GM18508 (cell line): ENCODE measurements around the gene CETP.
A peak's percentile ranks its signal among the peaks of the same experiment; 100 is the strongest.
"Not testable (repeated sequence)": the region's sequence is repeated elsewhere in the genome, so short reads cannot be mapped to it uniquely, and the experiment has no call there.

Experiments
- ATAC-seq: cut with Tn5 transposase; IDR thresholded peaks from one replicate; pipeline ENCODE4 v1.9.1; 2021; ENCODE audit warnings: moderate number of reproducible peaks; ENCODE audit not compliant: insufficient read depth, unreplicated experiment

Gene CETP

DNA sequence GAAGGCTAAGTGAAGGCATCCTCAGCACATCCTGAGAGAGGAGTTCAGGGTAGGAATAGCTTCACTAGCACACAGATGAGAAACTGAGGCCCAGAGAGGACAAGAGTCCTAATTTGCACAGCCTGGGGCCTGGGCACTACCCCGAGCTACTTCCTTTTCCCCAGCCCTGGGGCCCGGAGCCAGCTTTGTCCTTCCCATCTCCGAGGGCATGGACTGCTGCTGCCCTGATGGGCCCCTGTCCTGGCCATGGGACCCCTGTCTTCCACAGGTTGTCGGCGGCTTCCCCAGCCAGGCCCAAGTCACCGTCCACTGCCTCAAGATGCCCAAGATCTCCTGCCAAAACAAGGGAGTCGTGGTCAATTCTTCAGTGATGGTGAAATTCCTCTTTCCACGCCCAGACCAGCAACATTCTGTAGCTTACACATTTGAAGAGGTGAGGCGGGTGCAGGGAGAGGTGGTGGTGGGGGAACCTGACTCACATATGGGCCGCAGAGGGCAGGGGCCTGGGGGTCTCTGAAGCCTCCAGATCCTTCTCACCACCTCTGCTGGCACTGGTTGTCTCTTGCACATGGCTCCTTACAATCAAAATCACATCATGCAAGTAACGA is 16.2 kb downstream of the CETP start:
- ATAC-seq, result no peak

DNA sequence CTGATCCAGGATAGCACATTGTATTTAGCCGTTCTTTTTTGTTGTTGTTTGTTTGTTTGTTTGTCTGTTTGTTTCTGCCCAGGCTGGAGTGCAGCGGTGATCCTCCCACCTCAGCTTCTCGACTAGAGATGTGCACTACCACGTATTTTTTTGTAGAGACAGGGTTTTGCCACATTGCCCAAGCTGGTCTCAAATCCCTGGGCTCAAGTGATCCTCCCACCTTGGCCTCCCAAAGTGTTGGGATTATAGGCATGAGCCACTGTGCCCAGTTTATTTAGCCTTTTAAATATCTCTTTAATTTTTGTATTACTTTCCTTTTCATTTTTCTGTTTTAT is 18.4 kb downstream of the CETP start:
- ATAC-seq, result no peak

DNA sequence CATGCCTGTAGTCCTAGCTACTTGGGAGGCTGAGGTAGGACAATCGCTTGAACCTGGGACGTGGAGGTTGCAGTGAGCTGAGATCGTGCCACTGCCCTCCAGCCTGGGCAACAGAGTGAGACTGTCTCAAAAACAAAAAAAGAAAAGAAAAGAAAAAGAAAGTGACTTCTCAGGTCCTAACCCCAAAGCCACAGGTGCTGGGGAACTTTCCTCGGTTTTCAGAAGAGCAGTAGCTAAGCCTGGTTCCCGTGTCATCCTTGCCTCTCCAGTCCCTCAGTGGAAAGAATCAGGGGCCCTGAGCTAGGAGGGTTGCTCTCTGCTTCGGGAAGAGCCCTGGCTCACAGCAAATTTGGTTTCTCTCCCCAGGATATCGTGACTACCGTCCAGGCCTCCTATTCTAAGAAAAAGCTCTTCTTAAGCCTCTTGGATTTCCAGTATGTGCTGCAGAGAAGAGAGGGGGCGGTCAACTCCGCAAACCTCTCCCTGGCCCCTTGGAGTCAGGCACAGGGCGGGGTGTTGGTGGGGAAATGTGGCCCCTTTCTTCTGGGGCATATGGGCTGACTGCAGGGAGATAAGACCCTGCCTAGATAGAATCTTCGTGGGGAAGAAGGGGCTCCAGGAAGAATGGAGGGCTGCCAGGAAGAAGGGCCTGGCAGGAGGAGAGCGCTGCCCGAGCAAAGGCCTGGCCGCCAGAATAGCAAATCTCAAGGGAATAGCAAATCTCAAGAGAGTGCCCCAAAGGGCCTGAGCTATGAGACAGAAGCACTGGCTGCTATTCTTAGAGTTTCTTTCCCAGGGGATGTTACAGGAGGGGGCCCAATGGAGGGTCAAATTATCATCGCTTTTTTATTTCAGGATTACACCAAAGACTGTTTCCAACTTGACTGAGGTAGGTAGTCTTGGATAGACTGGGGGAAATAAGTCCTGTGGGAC is 19.3 kb downstream of the CETP start:
- no peak for ATAC-seq

DNA sequence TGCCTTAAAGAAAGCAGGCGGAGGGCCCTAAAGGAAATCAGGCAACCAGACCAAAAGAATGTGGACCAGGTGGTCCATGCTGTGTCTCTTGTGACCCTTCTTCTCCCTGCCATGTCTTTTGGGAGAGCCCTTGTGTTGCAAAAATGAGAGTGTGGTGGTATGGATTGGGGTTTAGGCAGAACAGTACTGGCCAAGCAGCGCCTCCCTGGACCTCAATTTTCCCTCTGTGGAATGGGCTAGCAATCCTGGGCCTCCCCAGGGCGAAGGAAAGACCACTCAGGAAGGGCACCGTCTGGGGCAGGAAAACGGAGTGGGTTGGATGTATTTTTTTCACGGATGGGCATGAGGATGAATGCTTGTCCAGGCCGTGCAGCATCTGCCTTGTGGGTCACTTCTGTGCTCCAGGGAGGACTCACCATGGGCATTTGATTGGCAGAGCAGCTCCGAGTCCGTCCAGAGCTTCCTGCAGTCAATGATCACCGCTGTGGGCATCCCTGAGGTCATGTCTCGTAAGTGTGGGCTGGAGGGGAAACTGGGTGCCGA is 20.1 kb downstream of the CETP start:
- ATAC-seq, result no peak

DNA sequence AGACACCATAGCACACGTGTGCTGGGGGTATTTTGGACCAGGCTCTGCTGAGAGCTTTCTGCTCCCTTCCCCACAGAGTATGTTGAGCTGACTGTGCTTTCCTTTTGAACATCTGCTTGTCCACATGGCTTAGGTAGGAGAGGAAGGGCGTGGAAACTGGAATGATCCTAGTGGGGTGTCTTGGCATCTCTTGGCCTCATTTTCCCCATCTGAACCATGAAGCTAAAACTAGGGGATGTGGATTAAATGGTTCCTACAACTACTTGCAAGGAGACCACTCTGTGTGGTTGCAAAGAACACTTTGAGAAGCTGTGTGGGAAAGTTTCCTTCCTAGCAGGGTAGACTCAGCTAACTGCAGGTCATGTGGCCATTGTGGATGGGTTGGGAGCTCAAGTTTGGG is 20.9 kb downstream of the CETP start:
- ATAC-seq, result no peak

DNA sequence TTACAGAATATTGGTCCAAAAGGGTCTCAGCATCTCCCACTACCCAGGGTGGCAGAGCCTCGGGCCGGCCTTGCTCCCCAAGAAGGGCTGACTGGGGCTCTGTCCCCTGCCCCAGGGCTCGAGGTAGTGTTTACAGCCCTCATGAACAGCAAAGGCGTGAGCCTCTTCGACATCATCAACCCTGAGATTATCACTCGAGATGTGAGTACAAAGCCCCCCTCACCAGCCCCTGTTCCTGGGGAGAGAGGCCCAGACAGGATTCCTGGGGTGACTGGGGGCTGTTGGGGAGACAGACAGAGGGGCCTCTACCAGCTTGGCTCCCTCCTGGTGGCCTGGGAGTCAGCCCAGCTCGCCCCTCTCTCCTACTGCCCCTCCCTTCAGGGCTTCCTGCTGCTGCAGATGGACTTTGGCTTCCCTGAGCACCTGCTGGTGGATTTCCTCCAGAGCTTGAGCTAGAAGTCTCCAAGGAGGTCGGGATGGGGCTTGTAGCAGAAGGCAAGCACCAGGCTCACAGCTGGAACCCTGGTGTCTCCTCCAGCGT is 21.5 kb downstream of the CETP start:
- ATAC-seq, result no peak

DNA sequence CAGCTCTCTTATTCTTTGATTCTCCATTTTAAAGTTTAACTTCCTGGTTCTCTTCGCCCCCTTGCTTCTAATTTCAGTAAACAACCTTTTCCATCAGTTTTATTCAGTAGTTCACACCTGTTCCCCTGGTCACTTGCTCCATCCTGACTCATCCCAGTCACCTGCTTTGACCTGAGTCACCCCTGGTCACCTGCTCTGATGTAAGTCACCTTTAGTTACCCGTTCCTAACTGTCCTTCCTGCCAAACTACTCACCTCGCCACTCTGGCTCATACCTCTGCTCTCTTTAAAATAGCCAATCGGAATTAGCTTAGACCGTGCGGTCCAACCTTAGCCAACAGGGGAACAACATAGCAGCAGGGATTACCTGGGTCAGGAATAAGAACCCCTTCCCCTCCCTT is 22.9 kb downstream of the CETP start:
- ATAC-seq, result no peak

DNA sequence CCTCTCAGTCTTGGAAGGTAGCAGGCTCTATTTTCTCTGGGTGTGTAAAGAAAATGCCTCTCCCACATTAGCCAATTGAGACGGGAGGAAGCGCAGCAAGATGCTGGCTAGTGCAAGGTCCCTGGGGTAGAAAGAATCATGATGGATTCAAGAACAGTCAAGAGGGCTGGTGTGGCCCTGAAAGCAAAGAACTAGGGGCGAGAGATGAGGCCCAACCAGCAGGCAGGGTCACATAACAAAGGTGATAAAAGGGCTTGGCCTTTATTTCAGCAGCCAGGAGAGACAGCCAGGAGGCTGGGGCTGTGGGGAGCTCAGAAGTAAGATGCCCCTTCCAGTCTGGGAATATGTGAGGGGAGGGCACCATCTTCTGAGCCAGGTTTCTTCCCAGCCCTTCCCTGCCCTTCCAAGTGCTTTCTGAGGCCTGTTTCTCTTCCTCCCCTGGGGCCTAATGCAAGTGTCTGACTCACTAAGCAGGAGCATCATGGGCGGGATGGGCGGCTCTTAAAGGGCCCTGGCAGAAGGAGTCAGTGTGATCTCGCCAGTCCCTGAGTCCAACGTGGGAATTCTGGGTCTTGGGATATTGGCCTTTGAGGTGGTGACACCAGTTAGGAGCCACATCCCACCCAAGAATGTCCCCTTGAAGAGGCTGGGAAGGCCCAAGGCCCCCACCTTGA is 23.7 kb downstream of the CETP start:
- ATAC-seq, result no peak

DNA sequence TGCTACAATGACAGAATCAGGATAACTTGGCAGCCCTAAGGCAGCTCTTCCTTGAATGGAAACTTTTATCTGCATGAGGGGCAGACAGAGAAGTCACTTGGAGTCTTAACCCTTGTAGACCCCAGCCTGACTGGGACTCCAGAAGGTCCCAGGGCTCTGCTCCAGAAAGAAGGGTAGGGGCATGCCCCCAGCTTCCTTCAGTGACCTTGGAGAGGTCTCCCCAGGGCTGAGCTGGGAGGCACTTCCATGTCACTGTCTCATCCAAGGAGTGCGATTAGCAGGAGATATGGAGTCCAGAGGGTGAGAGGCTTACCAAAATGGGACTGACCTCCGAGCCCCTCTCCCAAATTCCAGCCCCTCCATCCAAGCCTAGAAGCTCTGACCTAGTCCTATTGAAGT is 24.2 kb downstream of the CETP start:
- no peak for ATAC-seq

DNA sequence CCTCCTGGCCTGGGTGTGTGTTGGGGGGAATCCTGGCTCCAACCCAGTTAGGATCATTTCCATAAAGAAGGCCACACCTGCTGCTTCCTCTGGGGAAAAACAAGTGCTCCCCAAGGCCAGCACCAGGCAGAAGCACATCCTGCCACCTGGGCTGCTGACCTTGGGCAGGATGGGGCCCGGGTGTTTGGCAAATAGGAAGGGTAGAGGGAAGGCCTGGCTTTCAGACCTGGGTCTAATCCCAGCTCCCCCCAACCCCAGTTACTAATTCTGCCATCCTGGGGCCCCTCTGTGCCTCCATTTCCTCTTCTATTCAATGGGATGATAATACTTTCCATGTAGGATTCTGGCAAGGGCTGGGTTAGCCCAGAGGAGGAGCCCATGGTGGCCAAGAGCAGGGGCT is 24.6 kb downstream of the CETP start:
- no peak for ATAC-seq

DNA sequence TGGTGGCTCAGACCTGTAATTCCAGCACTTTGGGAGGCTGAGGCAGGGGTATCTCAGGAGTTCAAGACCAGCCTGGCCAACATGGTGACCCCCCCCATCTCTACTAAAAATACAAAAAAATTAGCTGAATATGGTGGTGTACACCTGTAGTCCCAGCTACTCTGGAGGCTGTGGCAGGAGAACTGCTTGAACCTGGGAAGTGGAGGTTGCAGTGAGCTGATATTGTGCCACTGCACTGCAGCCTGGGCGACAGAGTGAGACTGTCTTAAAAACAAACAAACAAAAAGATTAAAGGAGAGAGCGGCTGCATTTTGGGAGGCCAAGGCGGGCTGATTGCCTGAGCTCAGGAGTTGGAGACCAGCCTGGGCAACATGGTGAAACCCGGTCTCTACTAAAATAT is 25.2 kb downstream of the CETP start:
- ATAC-seq, result not testable (repeated sequence)

DNA sequence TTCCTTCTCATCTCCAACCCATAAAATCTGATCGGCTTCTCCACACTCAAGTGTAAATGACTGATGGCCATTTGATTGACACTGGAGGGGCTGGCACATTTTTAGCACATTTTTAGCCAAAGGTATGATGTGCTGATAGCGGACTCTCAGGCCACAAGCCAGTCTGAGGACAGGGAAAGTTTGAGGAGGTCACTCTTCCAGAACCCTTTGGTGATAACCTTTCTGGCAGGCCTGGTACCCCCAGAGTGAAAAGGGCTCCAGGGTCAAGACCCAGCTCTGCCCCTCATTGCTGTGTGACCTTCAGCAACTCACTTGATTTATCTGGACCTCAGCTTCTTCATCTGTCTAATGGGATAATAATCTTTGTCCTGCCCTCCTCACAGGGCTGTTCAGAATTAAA is 25.9 kb downstream of the CETP start:
- ATAC-seq, result no peak

DNA sequence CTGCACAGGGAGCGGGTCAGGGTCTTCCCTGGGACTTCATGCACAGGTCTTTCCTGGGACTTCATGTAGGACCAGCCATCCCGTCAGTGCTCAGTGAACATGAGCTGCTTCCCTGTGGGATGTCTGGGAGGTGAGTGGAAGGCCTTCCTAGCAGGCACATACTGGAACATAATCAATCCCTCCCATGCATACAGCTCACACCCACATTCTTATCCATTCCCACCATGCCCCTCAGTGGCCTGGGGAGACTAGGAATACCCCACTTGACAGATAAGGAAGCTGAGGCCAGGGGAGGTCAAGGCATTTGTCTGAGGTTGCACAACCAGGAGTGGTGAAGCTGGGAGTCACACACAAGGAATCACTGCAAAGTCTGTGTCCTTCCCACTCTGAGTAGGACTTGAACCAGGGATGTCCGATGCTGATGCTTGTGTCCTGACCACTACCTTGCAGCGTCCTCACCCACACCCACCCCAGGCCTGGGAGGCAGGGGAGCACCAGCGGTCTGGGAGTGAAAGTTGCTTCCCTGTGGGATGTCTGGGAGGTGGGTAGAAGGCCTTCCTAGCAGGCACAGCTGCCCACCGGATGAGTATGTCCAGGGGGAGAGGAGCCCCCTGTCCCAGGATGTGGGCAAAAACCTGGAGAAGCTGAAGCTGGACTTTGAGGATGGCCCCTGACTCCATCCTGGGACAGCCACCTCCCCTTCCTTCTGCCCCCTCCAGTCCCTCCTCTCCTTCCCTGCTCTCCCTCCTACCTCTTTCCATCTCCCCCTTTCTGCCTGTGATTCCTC is 26.6 kb downstream of the CETP start:
- no peak for ATAC-seq

DNA sequence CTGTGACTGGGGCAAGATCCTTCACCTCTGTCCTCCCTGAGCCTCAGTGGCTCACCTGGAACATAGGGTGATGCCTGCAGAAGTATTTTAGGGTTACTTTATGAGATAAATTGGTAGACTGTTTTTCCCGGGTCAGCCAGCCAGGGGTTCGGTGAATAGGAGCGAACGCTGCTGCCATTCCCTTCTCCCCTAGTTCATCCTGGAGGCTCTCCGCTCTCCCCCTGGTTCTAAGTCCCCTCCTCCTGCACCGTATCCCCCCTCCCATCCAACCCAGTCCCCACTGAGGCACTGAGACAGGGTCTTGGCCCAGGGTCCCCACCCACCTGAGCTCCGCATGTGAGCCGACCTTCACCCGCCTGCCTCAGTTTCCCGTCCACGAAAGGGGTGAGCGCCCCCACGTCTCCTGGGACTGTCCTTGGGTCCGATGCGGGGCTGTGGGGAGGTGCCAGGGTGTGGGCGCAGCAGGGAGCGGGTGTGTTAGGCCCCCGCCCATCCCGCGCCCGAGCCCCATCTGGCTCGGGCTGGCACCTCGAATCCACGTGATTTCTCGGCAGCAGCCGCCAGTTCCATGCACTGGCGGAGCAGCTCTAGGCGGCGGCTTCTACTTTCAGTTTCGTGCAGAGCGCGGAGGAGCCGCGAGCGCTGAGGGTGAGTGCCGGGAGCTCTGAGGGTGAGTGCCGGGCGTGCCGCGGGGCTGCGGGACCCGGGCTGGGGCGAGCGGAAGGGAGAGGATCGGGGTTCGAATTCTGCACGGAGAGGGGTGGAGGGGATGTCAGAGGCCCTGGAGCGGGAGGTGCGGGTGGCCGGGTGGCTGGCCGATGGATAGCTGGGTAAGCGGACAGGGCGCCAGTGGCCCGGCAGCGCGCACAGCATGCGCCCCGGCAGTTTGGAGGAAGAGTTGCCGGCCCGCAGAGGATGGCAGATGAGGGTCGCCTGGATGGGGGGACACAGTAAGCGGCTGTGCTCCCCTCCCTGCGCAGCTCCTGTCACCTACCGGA is 27.5 kb downstream of the CETP start, which contains the start of gene NLRC5:
NLRC5 (plus strand) TSS at position 610 of the 998 bp plus-strand sequence. CDS start 31,156 bp downstream, outside the sequence.
- ATAC-seq, result peak; percentile 48

DNA sequence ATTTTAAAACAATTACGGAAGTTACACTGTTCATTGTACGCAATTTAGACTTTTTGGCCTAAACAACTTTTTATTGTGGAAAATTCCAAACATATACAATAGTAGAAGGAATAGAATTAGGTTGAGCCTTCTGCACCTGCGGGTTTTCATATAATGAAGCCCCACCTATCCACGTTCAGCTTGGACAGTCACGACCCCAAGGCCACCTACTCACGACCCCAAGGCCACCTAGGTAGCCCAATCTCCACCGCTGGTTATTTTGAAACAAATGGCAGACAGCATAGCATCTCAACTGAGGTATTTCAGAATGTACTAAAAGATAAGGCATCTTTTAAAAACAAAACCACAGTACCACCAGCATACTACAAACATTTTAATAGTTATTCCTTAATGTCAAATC is 28.2 kb downstream of the CETP start:
- no peak for ATAC-seq

DNA sequence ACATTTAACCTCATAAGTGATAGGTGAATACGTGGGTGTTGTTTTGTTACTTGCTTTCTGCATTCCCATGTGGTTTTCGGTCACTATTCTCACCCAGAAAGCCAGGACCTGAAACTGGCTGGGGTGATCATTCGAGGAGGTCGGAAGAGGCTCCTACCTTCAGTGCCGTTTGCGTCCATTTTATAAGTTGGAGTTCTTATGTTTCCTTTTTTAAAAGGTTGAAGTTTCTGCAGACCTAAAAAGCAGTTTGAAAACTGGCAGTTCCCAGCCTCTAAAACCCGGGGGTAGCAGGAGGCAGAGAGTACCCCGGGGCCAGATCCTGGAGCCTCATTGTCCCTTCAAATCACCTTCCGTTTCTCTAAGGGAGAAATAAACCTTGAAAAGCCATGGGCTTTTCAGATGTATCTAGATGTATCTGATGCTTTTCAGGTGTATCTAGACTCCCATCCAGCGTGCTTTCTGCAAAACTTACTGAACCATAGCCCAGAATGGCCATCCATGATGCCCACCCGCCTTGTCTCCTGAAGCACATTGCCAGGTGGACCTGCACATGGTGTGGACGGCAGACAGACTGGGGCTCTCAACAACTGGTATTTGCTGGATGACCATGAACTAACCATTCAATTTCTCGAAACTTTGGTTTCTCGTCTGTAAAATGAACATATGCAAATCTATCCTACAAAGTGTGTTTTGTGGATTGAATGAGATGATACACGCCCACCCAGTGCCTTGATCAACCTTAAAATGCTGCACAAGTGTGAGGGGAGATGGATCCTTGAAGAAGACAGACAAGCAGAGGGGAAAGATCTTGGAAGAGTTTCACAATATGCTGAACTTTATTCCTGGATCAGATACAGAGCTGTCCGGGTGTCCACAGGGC is 28.9 kb downstream of the CETP start:
- no peak for ATAC-seq

DNA sequence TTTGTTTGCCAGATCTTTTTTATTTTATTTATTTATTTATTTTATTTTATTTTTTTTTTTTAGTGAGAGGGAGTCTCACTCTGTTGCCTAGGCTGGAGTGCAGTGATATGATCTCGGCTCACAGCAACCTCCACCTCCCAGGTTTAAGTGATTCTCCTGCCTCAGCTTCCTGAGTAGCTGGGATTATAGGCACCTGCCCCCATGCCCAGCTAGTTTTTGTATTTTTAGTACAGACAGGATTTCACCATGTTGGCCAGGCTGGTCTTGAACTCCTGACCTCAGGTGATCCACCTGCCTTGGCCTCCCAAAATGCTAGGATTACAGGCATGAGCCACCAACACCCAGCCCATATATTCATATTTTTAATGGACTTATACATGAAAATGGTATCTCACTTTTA is 30.7 kb downstream of the CETP start:
- not testable (repeated sequence) for ATAC-seq

DNA sequence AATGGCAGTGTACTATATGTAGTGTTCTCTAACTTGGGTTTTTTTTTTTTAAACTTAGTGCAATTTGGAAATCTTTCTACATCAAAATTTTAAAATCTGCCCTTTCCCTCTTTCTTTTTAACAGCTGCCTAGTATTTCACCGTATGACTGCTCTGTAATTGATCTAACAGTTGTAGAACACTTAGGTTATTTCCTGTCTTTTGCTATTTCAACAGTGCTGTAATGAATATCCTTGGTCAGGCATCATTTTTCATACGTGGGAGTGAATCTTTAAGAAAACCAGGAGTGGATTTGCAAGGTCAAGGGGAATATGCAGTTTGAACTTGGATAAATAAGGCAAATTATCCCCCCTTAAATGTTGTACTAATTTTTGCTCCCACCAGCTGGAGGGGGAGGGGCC is 31.5 kb downstream of the CETP start:
- no peak for ATAC-seq
